Adipocyte (in vitro differentiated cells): ENCODE results near the gene DNAH7.
"Not testable (repeated sequence)": the region's sequence is repeated elsewhere in the genome, so short reads cannot be mapped to it uniquely, and the experiment has no call there.

Source experiments
- DNase-seq: peaks from one replicate; pipeline ENCODE4 v3.0.0-alpha.2; 2015; ENCODE audit warnings: low read depth
- H3K27me3 ChIP-seq: replicated peaks from 2 replicates; pipeline ENCODE4 v1.7.0; 2013; ENCODE audit warnings: mild to moderate bottlenecking, low read length, moderate library complexity; ENCODE audit not compliant: control insufficient read depth, insufficient read depth
- H3K36me3 ChIP-seq: 2 replicates; pipeline ENCODE4 v1.7.0; 2013; ENCODE audit warnings: low read length, mild to moderate bottlenecking, moderate library complexity; ENCODE audit not compliant: control insufficient read depth, insufficient read depth, severe bottlenecking
- H3K4me1 ChIP-seq: 2 replicates; pipeline ENCODE4 v1.7.0; 2013; ENCODE audit warnings: mild to moderate bottlenecking, low read length, moderate library complexity; ENCODE audit not compliant: control insufficient read depth, insufficient read depth
- H3K4me3 ChIP-seq: 2 replicates; pipeline ENCODE4 v1.7.0; 2013; ENCODE audit warnings: mild to moderate bottlenecking, low read length, moderate library complexity
- H3K9ac ChIP-seq: 2 replicates; pipeline ENCODE4 v1.7.0; 2013; ENCODE audit warnings: mild to moderate bottlenecking, low read length, moderate library complexity
- H3K9me3 ChIP-seq: 2 replicates; pipeline ENCODE4 v1.7.0; 2013; ENCODE audit warnings: mild to moderate bottlenecking, low read length, moderate library complexity; ENCODE audit not compliant: control insufficient read depth

Gene DNAH7

DNA sequence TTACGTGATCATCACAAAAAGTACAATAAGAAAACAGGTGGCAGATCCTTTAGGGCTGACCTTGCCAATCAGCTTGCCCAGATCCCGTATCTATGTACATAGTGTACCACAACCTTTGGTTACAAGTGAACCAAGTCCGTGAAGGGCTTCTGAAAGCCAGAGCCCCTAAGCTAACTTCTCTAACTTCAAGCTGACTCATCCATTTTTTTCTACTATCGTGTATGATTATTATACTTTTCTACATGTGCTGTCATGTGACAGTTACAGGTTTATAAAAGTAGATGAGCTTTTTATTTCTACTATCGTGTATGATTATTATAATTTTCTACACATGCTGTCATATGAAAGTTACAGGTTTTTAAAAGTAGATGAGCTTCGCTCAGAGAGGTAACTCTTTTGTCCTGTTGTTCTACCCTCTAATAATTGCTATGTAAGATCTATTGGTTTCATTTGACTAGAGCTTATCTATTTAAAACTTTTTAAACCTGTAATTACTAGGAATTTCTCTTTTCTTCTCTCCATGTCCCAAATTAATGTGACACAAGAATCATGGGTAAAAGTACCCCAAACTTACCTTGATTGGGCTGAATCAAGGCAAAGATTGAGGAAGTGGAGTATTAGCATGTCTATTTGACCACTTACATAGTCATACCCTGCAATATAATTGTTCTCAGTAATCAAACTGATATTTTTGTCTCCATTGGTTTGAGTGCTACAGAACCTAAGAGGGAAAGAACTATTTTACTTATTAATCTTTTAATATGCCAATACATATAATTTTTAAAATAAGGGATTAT, 29.4 kb upstream of the DNAH7 start:
- Histone ChIP-seq H3K4me3 (no peak overlapping the region), H3K9ac (no peak overlapping the region), H3K4me1 (peaks cover 24% of the 10 kb centered on the region), H3K36me3 (no peaks in the 10 kb centered on the region), H3K27me3 (no peaks in the 10 kb centered on the region), H3K9me3 (no peaks in the 10 kb centered on the region)
- DNase-seq: no peak

DNA sequence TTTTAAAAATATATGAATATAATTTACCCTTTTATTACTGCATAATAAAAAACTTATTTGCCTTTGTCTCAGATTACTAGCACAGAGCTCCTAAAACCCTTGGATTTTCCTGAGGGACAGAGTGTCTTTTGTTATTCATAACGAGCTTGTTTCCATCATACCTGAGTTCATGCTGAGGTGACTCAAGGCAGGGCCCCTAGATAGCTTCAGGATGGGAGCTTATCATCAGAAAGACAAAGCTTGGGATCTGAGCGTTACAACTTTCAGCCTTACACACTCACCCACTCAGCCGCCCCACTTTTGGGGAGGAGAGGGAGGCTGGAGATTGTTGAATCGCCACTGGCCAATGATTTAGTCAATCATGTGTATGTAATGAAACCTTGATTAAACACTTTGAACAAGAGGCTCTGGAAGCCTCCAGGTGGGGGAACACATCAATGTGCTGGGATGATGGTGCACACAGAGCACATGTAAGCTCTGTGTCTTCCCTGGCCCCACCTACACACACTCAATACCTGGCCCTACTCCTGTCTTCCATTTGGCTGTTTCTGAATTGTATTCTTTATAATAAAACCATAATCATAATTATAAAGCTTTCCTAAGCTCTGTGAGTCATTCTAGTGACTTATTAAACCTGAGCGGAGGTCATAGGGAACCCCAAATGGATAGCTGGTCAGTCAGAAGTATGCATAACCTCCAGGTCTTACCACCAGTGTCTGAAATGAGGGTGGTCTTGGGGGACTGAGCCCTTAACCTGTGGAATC, 28.5 kb upstream of the DNAH7 start:
- no peak for DNase-seq
- Histone ChIP-seq H3K9ac (no peak overlapping the region), H3K36me3 (no peaks in the 10 kb centered on the region), H3K4me1 (peaks cover 24% of the 10 kb centered on the region), H3K27me3 (no peaks in the 10 kb centered on the region), H3K9me3 (no peaks in the 10 kb centered on the region), H3K4me3 (no peak overlapping the region)

DNA sequence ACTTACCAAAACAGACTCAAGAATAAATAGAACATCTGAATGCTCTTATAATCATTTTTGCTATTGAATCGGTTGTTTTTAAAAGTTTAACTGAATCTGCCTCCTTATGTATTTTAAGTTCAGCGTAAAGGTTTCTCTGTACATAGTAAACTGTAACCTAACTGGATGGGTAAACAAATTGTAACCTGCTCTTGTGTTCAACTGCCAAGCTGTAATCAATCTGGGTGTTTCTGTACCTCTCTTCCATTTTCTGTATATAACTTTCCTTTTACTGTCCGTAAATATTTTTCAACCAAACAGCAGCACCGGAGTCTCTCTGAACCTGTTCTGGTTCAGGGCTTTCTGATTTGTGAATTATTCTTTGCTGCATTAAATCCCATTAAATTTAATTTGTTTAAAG, 27.6 kb upstream of the DNAH7 start:
- Histone ChIP-seq H3K36me3 (no peaks in the 10 kb centered on the region), H3K27me3 (no peaks in the 10 kb centered on the region), H3K9ac (no peak overlapping the region), H3K4me1 (peaks cover 20% of the 10 kb centered on the region), H3K9me3 (no peaks in the 10 kb centered on the region), H3K4me3 (no peak overlapping the region)
- DNase-seq: no peak

DNA sequence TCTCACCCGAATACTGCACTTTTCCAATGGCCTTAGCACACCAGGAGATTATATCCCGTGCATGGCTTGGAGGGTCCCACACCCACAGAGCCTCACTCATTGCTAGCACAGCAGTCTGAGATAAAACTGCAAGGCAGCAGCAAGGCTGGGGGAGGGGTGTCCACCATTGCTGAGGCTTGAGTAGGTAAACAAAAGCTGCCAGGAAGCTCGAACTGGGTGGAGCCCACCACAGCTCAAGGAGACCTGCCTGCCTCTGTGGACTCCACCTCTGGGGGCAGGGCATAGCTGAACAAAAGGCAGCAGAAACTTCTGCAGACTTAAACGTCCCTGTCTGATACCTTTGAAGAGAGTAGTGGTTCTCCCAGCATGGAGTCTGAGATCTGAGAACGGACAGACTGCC, 20.8 kb upstream of the DNAH7 start:
- H3K9ac ChIP-seq, DNase-seq, H3K9me3 ChIP-seq, H3K4me1 ChIP-seq, H3K4me3 ChIP-seq, H3K27me3 ChIP-seq, H3K36me3 ChIP-seq: not testable (repeated sequence)

DNA sequence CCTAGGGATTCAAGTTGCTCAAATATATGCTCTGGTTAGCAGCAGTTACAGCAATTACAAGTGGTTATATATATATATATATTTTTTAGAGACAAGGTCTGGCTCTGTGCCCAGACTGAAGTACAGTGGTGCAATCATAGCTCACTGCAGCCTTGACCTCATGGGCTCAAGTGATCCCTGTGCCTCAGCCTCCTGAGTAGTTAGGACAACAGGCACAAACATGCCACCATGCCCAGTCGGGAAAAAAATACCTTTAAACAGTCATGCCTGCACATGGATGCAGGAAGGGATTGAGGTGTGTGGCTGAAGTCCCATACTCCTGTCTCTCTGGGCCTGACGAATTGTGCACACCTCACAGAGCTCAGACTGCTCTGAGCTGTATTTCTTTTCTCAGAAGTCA, 19.6 kb upstream of the DNAH7 start:
- peak; percentile 74 for DNase-seq
- no peaks in the 10 kb centered on the region for H3K36me3 ChIP-seq

DNA sequence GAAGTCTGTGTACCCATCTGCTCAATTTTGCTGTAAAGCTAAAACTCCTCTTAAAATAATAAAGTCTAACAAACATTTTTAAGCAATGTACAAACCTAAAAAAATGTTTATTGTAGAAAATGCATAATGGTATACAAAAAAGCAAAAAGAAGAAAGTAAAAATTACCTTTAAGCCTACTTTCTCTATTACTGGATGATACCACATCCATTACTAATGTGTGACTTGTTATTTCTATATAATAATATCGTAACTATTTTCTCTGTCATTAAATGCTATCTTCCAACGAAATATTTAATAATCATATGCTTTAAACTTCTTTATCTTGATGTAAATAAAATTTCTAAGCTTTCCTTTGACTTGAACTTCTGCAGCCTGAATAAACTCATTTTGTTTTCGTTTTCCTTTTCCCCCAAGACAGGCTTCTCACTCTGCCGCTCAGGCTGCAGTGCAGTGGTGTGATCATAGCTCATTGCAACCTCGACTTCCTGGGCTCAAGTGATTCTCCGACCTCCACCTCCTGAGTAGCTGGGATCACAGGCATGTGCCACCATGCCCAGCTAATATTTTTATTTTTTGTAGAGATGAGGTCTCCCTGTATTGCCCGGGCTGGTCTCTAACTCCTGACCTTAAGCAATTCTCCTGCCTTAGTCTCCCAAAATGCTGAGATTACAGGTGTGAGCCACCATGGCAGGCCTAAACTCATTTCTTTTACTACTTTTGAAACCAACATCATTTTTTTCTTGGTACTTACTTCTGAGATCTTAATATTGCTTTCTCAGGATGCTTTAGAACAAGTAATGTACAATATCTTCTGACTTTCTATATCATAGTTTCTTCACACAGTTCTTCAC, 18.1 kb upstream of the DNAH7 start:
- Histone ChIP-seq H3K4me1 (peaks cover 14% of the 10 kb centered on the region), H3K36me3 (no peaks in the 10 kb centered on the region), H3K4me3 (no peak overlapping the region), H3K9me3 (peaks cover 7% of the 10 kb centered on the region), H3K27me3 (no peaks in the 10 kb centered on the region), H3K9ac (no peak overlapping the region)
- DNase-seq: no peak

More for the DNA sequence above, 19.6 kb upstream of the DNAH7 start:
- peaks cover 6% of the 10 kb centered on the region for H3K9me3 ChIP-seq
- no peak overlapping the region for H3K4me3 ChIP-seq
- H3K4me1 ChIP-seq: peaks cover 8% of the 10 kb centered on the region
- no peak overlapping the region for H3K9ac ChIP-seq
- no peaks in the 10 kb centered on the region for H3K27me3 ChIP-seq

DNA sequence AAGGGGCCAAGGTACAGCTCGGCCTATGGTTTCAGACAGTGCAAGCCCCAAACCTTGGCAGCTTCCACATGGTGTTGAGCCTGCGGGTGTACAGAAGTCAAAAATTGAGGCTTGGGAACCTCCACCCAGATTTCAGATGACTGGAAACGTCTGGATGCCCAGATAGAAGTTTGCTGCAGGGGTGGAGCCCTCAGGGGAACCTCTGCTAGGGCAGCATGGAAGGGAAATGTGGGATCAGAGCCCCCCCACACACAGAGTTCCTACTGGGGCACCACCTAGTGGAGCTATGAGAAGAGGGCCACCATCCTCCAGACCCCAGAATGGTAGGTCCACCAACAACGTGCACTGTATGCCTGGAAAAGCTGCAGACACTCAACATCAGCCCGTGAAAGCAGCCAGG, 15.0 kb upstream of the DNAH7 start:
- Histone ChIP-seq H3K9me3 (peaks cover 7% of the 10 kb centered on the region), H3K27me3 (no peaks in the 10 kb centered on the region), H3K4me3 (no peak overlapping the region), H3K9ac (no peak overlapping the region), H3K4me1 (peaks cover 31% of the 10 kb centered on the region), H3K36me3 (no peaks in the 10 kb centered on the region)
- DNase-seq: no peak

DNA sequence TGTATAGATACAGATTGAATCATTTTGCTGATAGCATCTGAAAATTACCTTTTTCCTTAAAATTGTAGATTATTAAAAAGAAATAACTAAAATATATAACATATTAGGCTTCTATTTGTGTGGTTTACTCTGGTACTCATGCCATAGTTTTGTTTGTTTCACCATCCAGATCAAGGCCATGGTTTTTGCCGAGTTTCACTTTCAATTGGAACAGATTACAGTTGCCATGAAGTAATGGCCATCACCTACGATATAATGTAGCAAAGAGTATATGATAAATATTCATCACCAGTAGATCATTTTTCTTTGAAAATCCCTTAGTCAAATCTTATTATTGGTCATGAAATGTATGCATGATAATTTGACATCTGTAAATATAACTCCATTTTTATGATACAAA, 11.9 kb upstream of the DNAH7 start:
- Histone ChIP-seq H3K36me3 (no peaks in the 10 kb centered on the region), H3K27me3 (no peaks in the 10 kb centered on the region), H3K9me3 (peaks cover 7% of the 10 kb centered on the region), H3K4me1 (peaks cover 43% of the 10 kb centered on the region), H3K4me3 (no peak overlapping the region), H3K9ac (no peak overlapping the region)
- DNase-seq: no peak

DNA sequence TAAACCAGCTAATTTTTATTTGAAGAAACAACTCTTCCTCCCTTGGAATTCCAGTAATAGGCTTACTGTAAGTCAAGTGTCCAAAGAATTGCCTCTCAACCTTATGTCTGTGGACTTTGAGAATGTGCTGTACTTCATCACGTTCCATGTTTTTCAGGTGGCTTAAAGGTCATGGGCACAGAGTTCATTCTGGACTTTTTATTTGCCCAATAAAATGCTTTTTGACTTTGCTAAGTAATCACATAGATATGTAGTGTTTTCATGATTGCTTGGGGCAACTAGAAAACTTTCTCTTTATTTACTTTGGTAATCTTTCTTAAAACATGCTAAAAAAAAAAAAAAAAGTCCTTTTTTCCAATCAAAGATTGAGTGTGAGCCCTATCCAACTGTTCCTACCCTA, 10.4 kb upstream of the DNAH7 start:
- Histone ChIP-seq H3K27me3 (no peaks in the 10 kb centered on the region), H3K9ac (peak overlapping the region; percentile 70), H3K9me3 (peaks cover 7% of the 10 kb centered on the region), H3K4me3 (no peak overlapping the region), H3K36me3 (no peaks in the 10 kb centered on the region), H3K4me1 (peaks cover 55% of the 10 kb centered on the region)
- DNase-seq: peak; percentile 72

DNA sequence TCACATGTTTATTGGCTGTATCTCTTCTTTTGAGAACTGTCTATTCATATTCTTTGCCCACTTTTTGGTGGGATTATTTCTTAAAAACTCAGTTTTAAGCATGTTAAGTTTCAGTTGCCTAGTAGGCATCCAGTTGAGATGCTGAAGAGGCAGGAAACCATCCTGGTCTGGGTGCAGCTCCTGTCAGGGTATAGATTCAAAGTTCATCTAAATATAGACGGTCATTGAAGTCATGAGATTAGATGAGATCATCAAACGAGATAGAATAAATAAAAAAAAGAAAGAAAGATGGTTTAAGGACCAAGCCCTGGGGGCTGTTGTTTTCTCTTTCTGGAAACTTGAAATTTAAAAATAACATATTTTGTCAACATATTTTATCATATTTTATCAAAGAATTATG, 9.2 kb upstream of the DNAH7 start:
- no peak for DNase-seq
- H3K4me1 ChIP-seq: peaks cover 53% of the 10 kb centered on the region
- no peaks in the 10 kb centered on the region for H3K27me3 ChIP-seq
- peak overlapping the region; percentile 29 for H3K4me3 ChIP-seq
- H3K9me3 ChIP-seq: no peaks in the 10 kb centered on the region
- no peaks in the 10 kb centered on the region for H3K36me3 ChIP-seq
- H3K9ac ChIP-seq: peak overlapping the region; percentile 52
